Measurements from ENCODE around the gene NUCB2. TPM values are rescaled to one million over a fixed set of nuclear protein-coding genes. Genes with fewer than 3 reads are reported as not detected.

NUCB2 gene
- total RNA-seq, 1 donor from 2014 or later = 116 TPM

DNA sequence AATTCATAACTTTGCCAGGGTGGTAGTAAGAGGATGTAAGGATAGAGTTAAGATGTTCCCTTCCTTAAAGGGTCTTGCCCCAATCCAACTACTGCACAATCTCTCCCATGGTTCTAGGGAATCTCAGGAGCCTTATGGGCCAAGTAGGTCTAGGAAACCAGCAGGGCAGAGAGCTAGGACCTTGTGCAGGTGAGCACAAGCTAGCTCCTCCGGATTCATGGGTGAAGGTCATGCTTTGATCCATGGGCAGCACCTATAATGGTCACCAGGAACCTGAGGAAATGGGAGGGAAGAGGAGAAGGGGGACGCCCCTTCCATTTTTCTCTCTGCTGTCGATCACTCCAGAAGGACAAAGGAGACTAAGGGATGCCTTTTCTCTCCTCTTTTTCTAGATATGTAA, 95.1 kb downstream of the NUCB2 start:
- intact Hi-C loops (cut with micrococcal nuclease) = no loop called here
- no peak for DNase-seq
- ATAC-seq = no peak

DNA sequence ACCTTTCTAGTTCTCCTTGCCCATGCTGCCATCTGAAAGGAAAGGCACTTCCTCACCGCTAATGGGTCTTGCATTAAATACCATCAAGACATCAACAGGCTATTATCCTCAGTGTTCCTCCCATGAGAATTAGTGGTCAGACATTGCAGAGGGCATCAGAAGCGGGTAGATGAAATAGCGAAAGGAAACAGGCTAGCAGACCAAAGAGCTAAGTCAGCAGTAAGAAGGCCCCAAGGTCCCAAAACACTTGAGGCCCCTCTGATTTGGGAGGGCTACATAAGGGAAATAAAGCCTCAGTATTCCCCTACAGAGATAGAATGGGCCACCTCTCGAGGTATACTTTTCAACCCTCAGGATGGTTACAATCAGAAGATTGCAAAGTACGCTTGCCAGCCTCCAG, 99.0 kb downstream of the NUCB2 start:
- ATAC-seq (no peak), DNase-seq (no peak)
- intact Hi-C loops (cut with micrococcal nuclease) = no loop called here

DNA sequence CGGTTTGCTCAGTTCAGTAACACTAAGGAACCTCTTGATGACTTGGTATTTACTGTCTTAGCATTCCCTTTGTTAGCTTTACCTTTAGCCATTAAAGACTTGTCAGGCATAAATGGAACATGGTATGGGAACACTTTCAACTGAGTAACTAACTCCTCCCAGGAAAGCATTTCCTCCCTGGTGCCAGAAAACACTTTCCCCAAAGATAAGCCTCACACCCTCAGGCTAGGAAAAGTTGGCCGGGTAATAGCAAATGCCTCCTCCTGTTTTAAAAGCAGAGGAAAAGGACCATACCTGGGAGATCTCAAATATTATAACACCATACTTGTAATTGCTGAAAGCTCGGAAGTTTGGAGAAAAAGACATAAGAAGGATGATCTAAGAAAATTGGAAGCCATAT, 100.0 kb downstream of the NUCB2 start:
- peak; percentile 77 for ATAC-seq
- no peak for DNase-seq
- intact Hi-C loops (cut with micrococcal nuclease) = no loop called here

DNA sequence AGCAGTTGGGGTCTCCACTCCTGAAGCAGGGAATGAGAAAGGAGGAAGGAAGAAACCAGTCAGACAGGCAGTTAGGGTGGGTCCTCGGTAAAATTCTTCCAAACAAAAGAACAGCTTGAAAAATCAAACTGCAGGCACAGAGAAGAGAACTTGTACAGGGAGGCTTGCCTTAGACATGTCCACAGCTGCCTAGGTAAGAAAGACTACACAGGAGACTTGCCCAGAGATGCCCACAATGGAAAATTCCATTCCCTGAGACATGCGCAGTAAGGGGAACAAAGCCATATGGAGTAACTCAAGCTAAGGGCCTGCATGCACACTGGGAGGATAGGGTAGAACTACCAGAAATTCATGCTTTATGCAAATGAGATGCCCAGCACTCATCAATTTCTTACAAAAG, 102.1 kb downstream of the NUCB2 start:
- intact Hi-C loops (cut with micrococcal nuclease) = no loop called here
- ATAC-seq = no peak

DNA sequence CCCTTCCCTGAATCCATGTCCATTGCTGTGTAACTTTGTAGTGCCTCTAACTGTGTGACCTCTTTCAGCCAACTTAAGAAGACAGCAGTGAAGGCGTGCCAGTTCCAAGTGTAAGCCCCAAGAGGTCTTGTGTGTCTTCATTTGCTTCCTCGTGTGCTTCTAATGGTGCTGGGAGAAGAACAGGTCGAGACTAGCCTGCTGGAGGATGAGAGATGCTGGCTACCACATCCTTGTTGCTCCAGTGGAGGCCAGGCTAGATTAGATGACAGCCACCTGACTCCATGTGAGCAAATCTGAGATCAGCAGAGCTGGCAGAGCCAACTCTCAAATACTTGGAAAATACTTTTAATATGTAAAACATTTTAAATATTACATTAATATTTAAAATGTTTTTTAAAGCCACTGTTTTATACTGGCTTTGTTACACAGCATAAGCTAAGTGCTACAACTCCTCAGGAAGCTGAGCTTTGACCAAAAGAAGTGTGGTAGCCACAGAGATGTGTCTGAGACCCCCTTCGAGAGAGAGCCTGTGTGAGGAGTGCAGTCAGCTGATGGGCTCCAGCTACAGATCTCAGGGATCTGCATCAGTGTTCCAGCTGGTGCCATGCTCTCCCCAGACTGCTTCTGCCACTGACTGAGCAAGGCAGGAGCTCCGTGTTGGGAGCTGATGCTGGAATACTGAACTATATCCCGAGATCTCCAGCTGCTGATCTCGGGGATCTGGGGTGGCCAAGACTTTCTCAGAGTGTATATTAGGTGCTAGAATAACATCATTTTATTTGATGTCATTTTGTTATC, 103.0 kb downstream of the NUCB2 start:
- intact Hi-C loops (cut with micrococcal nuclease) = no loop called here
- no peak for DNase-seq

More for the DNA sequence above, 102.1 kb downstream of the NUCB2 start:
- no peak for DNase-seq

DNA sequence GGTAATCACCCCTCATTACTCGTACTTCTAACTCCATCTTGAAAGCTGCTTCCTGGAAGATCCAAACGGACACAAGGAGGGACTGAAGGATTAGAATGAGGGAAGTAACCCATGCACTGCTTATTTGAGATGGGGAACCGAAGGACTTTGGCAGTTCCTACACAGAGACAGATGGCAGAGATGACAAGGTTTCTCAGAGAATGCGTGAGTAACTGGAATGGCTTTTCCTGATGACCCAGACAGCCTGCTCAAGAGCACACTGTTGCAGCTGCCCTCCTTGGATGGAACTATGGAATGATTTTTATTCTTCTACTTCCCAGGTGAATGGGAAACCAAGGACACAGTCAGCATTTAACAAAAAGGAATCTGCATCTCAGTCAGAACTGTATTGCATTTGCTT, 104.6 kb downstream of the NUCB2 start:
- intact Hi-C loops (cut with micrococcal nuclease) = no loop called here
- DNase-seq (no peak), ATAC-seq (no peak)

More for the DNA sequence above, 103.0 kb downstream of the NUCB2 start:
- no peak for ATAC-seq

Other genes starting within 250 kb of the NUCB2 start
- 789 TPM for gene RPS13, start 199.1 kb upstream of the NUCB2 start, total RNA-seq
- 32.9 TPM for gene PIK3C2A, start 68.8 kb upstream of the NUCB2 start, total RNA-seq
- gene NCR3LG1, start 75.1 kb downstream of the NUCB2 start, total RNA-seq = 0.55 TPM
- gene KCNJ11, start 111.9 kb downstream of the NUCB2 start, total RNA-seq = 29.2 TPM
- 2.1 TPM for gene ABCC8, start 200.1 kb downstream of the NUCB2 start, total RNA-seq

All from left ventricle myocardium superior (tissue), 1 donor.